GM15510 (cell line): ENCODE data around the gene ICE1.

Source experiments
- POLR2A ChIP-seq: IDR thresholded peaks from 3 replicates; pipeline ENCODE4 v1.6.1; 2011; ENCODE audit warnings: borderline replicate concordance; ENCODE audit not compliant: insufficient read length; ENCODE audit errors: extremely low read depth

ICE1 gene

GRCh38 chr5:5474961-5475360 lies 52.5 kb downstream of the ICE1 start:
- TF ChIP-seq POLR2A = no peak

DNA sequence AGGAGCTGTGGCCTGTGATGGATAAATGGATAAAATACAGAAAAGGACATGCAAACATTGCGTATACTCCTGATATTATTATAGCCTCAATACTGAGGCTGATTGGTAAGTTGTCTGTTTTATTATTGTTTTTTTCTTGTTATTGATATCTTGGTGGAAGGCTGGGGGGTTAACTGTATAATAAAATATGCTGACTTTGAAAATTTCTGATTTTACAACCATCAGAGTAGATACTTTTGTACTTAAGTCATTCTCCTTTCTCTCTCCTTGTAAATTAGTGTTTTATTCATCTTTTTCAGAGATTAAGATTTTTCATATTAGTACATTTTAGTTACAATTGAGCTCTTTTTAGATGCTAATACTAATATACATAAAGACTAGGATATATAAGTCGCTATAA lies 53.5 kb downstream of the ICE1 start:
- TF ChIP-seq POLR2A = no peak

DNA sequence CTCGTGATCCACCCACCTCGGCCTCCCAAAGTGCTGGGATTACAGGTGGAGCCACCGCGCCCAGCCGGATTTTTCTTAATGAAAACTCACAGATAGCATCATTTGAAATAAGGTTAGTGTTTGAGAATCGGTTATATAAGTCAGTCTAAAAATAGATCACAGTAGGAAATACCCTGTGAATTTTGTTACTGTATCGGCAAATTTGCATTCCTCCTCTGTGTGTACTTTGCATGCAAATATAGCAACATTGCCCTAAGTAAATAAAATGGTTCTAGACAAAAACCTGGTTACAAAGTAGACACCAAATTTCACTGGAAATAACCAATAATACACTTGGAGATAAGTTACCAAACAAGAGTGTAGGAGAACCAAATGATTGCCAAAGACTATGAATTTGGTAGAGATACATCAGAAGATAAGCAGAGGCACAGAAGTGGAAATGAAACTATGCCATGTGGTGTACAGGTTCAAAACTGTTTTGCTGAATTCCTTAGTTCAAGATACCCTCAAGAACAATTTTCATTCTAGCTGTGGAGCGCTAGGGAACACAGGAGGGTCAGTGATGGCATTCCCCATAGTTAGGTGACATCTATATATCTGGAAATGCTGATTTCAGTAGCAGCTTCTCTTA lies 58.1 kb downstream of the ICE1 start:
- TF ChIP-seq POLR2A = no peak

- no peak for TF ChIP-seq POLR2A
Observed at GRCh38 chr5:5481206-5481605, 58.7 kb downstream of the ICE1 start.

- no peak for TF ChIP-seq POLR2A
Observed at GRCh38 chr5:5481633-5482032, 59.2 kb downstream of the ICE1 start.

DNA sequence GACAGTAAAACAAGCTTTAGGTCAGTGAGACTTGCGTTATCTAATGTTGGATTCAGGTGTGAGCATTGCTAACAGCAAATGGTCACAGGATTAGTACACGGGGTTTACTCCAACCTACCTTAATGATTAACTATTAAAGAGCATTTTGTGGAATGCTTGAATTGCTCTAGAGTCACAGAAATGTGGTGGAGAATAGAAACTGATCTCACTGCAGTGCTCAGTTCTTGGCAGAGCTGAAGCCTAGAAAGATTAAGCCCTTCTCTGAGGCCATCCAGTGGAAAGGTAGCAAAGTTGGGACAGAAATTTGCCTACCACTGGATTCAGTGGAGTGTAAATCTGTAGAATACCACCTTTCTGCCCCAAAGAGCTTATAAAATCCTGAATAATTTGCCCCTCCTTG lies 60.9 kb downstream of the ICE1 start:
- no peak for TF ChIP-seq POLR2A

GRCh38 chr5:5483880-5484598 lies 61.6 kb downstream of the ICE1 start:
- no peak for TF ChIP-seq POLR2A

DNA sequence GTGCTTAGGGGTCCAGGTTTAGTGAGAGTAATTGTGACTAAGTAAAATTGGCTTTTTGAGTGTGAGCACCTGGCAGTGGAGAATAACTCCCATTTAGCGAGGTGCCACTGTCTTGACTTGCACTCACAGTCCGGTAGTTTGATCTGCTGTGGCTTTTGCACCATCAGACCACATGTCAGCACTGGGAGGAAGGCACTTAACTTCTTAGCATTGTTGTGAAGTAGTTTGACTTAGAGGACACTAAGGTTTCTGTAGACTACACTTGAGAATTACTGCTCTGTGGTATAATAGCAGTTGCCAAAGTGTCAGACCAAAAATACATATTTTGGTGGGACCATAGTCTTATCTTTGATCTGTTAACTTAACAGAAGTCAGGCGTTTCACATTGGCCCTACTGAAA lies 63.6 kb downstream of the ICE1 start:
- no peak for TF ChIP-seq POLR2A

DNA sequence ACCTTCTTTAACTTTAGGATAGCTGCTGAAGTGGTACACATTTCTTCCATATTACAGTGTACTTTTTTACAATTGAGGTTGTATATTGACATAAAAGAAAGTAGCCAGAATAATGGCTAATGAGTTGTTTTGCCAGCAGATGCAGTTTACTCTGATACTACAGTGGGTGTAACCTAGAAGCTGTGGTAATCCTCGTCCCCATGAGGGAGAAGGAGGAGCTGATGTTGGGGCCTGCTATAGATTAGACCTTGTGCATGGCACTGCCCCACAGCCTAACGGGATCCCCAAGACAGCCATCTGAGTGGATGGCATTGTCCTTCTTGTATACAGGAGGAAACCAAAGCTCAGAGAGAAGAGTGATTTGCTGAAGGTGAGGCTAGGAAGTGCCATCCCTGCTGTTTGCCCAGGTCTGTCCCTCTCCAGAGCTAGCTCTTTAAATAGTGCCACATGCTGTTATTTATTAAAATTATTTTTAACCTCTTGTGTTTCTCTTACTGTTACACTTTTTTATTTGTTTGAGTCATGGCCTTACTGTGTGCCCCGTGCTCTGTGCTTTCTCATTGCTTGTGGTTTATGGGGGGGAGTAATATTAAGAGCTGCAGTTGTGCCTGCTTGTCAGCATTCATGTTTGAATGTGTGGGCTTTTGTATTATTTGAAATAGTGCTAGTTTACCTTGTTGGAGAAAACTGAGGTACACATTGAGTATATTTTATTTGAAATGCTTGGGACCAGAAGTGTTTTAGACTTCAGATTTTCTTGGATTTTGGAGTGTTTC lies 65.3 kb downstream of the ICE1 start:
- no peak for TF ChIP-seq POLR2A

- TF ChIP-seq POLR2A = no peak
Observed at GRCh38 chr5:5490774-5491347, 68.4 kb downstream of the ICE1 start.

GRCh38 chr5:5492087-5492933 lies 69.8 kb downstream of the ICE1 start:
- TF ChIP-seq POLR2A = no peak

- TF ChIP-seq POLR2A = no peak
Observed at GRCh38 chr5:5494489-5495402, 72.3 kb downstream of the ICE1 start.

DNA sequence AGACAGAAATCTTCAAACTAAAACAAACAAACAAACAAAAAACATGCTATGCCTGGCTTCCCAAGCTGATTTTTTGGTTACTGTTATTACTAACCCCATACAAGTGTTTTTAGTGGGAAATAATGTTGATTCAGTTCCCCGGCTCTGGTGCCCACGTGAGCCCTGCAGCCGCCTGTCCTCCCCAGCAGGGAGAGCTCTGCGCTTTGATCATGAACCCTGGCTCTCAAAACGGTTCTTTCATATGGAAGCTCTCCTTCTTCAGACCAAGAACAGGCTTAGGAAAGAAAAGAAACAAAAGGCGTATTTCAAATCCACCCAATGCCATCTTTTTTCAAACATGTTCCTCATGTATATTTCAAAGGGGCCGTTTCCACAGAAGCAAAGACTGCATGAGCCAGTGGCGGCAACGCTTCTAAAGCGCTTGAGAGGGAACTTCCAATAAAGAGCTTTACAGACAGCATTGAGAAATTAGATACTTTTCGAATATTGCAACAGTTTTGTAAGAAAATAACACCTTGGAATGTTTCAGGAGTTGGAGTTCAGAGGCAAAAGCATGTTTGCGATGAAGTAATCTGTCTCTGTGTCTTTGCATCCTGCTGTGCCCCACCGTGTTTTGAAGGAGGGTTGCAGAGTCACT lies 74.8 kb downstream of the ICE1 start:
- no peak for TF ChIP-seq POLR2A
